ENCODE data around the gene RTRAF.

GRCh38 chr14:51963286-51963685 lies 26.1 kb upstream of the RTRAF start:
- no peak for TF ChIP-seq CTCF (IDR thresholded peaks at IDR 0.05; ENCODE audit: extremely low read depth in 1 of 2, insufficient read depth in 1 of 2, low read depth in 1 of 2, low read length in 2 of 2)
- no peak for TF ChIP-seq EZH2 (IDR thresholded peaks at IDR 0.05; ENCODE audit: borderline replicate concordance, low read depth, low read length, severe bottlenecking)

All from endothelial cell of umbilical vein (primary cell).